Activated T-cell treated with anti-CD3 and anti-CD28 coated beads, Interleukin-2, amount 50 U/mL, for 72 hours (primary cell): ENCODE data around the gene USP34. TPM values are rescaled to one million over a fixed set of nuclear protein-coding genes. Genes with fewer than 3 reads are reported as not detected.
A peak's percentile ranks its signal among the peaks of the same experiment; 100 is the strongest.
"Not testable (repeated sequence)": the region's sequence is repeated elsewhere in the genome, so short reads cannot be mapped to it uniquely, and the experiment has no call there.

Experiments used
- ATAC-seq, 2 donors: fragments of 150-1000 bp; cut with Tn5 transposase; replicated peaks in 1 of 2; 2 replicates each; pipeline ENCODE4 v1.10.0; 2021; ENCODE audit warnings: moderate library complexity in 2 of 2, mild to moderate bottlenecking in 1 of 2
- DNase-seq, 2 donors: peaks; one replicate each; pipeline ENCODE4 v3.0.0; 2021 to 2022; ENCODE audit warnings: mixed read lengths in 1 of 2
- H3K27ac Mint-ChIP-seq: one replicate; pipeline ENCODE4 v1.8.0; 2022; ENCODE audit warnings: mild to moderate bottlenecking, moderate library complexity, mixed read lengths
- H3K27me3 Mint-ChIP-seq: one replicate; pipeline ENCODE4 v1.8.0; 2022; ENCODE audit warnings: low read depth, mixed read lengths
- H3K36me3 Mint-ChIP-seq, 2 donors: one replicate each; pipeline ENCODE4 v1.8.0; 2022; ENCODE audit warnings: mixed read lengths in 2 of 2, mild to moderate bottlenecking in 1 of 2; ENCODE audit not compliant: insufficient read depth in 2 of 2
- H3K4me1 Mint-ChIP-seq: one replicate; pipeline ENCODE4 v1.8.0; 2022; ENCODE audit warnings: low read depth, mixed read lengths
- H3K4me3 Mint-ChIP-seq, 2 donors: one replicate each; pipeline ENCODE4 v1.8.0; 2022; ENCODE audit warnings: mild to moderate bottlenecking in 2 of 2, mixed read lengths in 2 of 2, moderate library complexity in 2 of 2
- H3K9me3 Mint-ChIP-seq, 2 donors: one replicate each; pipeline ENCODE4 v1.8.0; 2022; ENCODE audit warnings: mixed read lengths in 2 of 2
- total RNA-seq, 2 donors: library from RNA; stranded (reverse); gene quantifications; one replicate each; pipeline ENCODE4 v1.2.3, GENCODE V29; 2022

USP34 gene
- total RNA-seq, 2 donors from 2014 or later: 100.0 to 104 TPM

DNA sequence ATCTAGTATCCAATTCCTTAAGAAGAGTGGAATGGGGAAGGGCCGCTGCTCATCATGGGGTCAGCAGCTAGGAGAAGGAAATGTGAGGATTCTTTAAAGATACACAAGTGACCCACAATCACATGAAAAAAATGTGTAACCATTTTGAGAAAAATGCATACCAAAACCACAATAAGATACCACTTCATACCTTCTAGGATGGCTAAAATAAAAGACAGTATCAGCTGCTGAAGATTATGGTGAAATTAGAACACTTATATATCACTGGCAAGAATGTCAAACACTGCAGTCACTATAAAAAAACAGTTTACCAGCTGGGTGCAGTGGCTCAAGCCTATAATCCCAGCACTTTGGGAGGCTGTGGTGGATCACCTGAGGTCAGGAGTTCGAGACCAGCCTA, 241.0 kb downstream of the USP34 start:
- Mint-ChIP-seq H3K27ac (peak overlapping the region; percentile 34), H3K36me3 (peaks cover 6 to 23% of the 10 kb centered on the region in 2 donors), H3K9me3 (no peaks in the 10 kb centered on the region), H3K4me3 (no peak overlapping the region), H3K27me3 (no peaks in the 10 kb centered on the region), H3K4me1 (no peaks in the 10 kb centered on the region)
- ATAC-seq (no peak), DNase-seq (no peak)

DNA sequence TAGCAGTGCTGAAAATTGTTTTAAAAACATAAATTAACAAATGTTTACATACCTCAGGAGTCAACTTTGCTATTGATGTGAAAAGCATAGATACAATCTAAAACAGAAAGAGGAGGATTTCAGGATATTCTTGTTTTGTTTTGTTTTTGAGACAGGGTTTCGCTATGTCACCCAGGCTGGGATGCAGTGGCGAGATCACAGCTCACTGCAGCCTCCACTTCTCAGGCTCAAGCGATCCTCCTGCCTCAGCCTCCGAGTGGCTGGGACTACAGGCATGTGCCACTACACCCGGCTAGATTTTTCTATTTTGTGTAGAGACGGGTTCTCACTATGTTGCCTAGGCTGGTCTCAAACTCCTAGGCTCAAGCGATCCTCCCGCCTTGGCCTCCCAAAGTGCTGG, 248.3 kb downstream of the USP34 start:
- H3K9me3 Mint-ChIP-seq: no peaks in the 10 kb centered on the region
- no peak overlapping the region for H3K27ac Mint-ChIP-seq
- H3K36me3 Mint-ChIP-seq: peaks cover 4 to 13% of the 10 kb centered on the region in 2 donors
- no peak for DNase-seq
- no peaks in the 10 kb centered on the region for H3K4me1 Mint-ChIP-seq
- no peak overlapping the region for H3K4me3 Mint-ChIP-seq
- ATAC-seq: no peak
- H3K27me3 Mint-ChIP-seq: no peaks in the 10 kb centered on the region

GRCh38 chr2:61221819-61222218, 249.1 kb downstream of the USP34 start:
- DNase-seq (no peak), ATAC-seq (no peak)
- no peaks in the 10 kb centered on the region for H3K4me1 Mint-ChIP-seq
- peaks cover 4 to 13% of the 10 kb centered on the region in 2 donors for H3K36me3 Mint-ChIP-seq
- no peak overlapping the region for H3K27ac Mint-ChIP-seq
- no peaks in the 10 kb centered on the region for H3K27me3 Mint-ChIP-seq
- H3K9me3 Mint-ChIP-seq: no peaks in the 10 kb centered on the region
- H3K4me3 Mint-ChIP-seq: no peak overlapping the region

GRCh38 chr2:61220768-61221167, 250.1 kb downstream of the USP34 start:
- DNase-seq (no peak), ATAC-seq (no peak)
- Mint-ChIP-seq H3K36me3 (peaks cover 4 to 10% of the 10 kb centered on the region in 2 donors), H3K9me3 (no peaks in the 10 kb centered on the region), H3K4me3 (no peak overlapping the region), H3K27me3 (no peaks in the 10 kb centered on the region), H3K27ac (no peak overlapping the region), H3K4me1 (no peaks in the 10 kb centered on the region)

DNA sequence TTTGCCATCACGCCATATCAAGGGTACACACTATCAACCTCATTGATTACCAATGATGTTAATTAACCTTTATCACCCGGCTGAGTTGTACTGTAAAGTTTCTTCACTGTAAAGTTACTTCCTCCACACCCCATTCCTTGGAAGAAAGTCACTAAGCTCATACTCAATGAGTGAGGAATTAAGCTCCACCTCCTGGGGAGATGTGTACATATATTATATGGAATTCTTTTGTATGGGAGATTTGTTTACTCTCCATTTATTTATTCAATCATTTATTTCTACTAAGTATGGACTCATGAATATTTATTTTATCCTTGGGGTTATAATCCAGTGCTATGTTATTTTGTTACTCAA, 252.1 kb downstream of the USP34 start:
- H3K36me3 Mint-ChIP-seq: peaks cover 4 to 8% of the 10 kb centered on the region in 2 donors
- H3K4me1 Mint-ChIP-seq: no peaks in the 10 kb centered on the region
- H3K9me3 Mint-ChIP-seq: no peaks in the 10 kb centered on the region
- H3K27ac Mint-ChIP-seq: no peak overlapping the region
- ATAC-seq: no peak
- H3K27me3 Mint-ChIP-seq: no peaks in the 10 kb centered on the region
- no peak overlapping the region for H3K4me3 Mint-ChIP-seq
- no peak for DNase-seq

DNA sequence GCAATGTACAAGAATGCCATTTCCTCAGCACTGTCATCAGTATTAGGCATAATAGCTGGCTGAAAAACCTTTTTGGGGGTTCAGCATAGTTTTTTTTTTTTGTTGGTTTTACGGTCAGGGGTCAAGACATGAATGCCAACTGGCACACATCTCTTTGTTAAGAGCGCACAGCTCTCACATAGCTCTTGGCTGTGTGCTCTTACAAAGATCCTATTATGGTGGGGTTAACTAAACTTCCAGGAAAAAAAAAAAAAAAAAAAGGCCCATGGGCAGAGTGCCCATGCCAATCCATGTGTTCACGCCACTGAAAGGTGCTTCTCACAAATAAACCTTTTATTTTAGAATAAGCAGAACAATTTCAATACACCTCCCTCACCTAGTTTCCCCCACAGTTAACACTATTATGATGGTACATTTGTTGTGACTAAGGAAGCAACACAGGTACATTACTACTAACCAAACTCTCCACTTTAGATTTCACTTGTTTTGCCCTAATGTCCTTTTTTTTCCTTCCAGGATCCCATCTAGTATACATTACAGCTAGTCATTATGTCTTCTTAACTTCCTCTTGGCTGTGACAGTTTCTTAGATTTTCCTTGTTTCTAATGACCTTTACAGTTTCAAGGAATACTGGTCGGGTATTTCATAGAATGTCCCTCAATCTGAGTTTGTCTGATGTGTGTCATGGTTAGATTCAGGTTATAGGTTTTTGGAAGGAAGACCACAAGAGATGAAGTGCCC, 252.6 kb downstream of the USP34 start:
- H3K36me3 Mint-ChIP-seq: peaks cover 3 to 4% of the 10 kb centered on the region in 2 donors
- no peaks in the 10 kb centered on the region for H3K9me3 Mint-ChIP-seq
- no peaks in the 10 kb centered on the region for H3K27me3 Mint-ChIP-seq
- H3K4me3 Mint-ChIP-seq: no peak overlapping the region
- ATAC-seq: no peak
- no peak overlapping the region for H3K27ac Mint-ChIP-seq
- DNase-seq: no peak
- H3K4me1 Mint-ChIP-seq: no peaks in the 10 kb centered on the region

- Mint-ChIP-seq H3K36me3 (peaks cover 2 to 8% of the 10 kb centered on the region in 2 donors), H3K9me3 (no peaks in the 10 kb centered on the region), H3K4me3 (no peak overlapping the region), H3K4me1 (no peaks in the 10 kb centered on the region), H3K27me3 (no peaks in the 10 kb centered on the region), H3K27ac (no peak overlapping the region)
- DNase-seq (no peak), ATAC-seq (no peak)
Observed at GRCh38 chr2:61214171-61214570, 256.7 kb downstream of the USP34 start.

DNA sequence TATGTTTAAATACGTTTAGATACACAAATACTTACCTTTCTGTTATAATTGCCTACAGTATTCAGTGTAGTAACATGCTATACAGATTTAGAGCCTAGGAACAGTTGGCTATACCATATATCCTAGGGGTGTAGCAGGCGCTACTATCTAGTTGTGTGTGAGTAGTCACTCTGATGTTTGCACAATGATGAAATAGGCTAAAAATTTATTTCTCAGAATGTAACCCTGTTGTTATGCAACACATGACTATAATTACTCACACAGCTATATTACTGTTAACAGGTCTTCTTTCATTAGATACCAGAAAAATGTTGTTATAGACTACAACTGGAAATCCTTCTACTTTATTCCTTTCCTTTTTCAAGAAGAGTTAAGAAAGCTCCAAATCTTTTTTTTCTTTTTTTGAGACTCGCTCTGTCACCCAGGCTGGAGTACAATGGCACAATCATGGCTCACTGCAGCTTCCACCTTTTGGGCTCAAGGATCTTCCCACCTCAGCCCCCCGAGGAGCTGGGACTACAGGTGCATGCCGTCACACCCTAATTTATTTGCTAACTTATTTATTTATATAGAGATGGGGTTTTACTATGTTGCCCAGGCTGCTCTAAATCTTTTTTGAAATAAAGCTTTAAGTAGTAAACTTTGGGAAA, 260.4 kb downstream of the USP34 start:
- ATAC-seq (peak in 1 of 2 donors; percentile 32), DNase-seq (no peak)
- no peaks in the 10 kb centered on the region for H3K4me1 Mint-ChIP-seq
- H3K27ac Mint-ChIP-seq: no peak overlapping the region
- peaks cover 0 to 18% of the 10 kb centered on the region in 2 donors for H3K36me3 Mint-ChIP-seq
- no peaks in the 10 kb centered on the region for H3K9me3 Mint-ChIP-seq
- H3K27me3 Mint-ChIP-seq: no peaks in the 10 kb centered on the region
- H3K4me3 Mint-ChIP-seq: no peak overlapping the region

DNA sequence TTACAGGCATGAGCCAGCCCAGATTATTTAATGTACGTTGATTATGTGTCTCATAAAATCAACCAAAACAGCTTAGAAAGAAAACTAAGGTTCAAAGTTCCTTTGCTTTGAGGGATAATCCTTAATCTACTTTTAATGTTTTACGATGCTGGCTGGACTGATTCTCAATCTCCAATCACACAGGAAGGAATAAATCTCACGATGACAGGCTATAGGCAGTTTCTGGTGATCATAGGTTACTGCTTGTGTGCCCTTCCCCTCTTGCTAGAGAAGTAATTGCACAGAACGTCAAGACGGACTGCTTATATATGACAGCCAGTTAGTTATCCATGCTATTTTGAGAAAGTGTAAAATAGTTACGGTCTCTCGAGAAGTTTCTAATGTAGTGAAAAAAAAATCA, 265.8 kb downstream of the USP34 start:
- ATAC-seq (no peak), DNase-seq (no peak)
- Mint-ChIP-seq H3K27me3 (no peaks in the 10 kb centered on the region), H3K4me3 (no peak overlapping the region), H3K27ac (no peak overlapping the region), H3K36me3 (peaks cover 7 to 32% of the 10 kb centered on the region in 2 donors), H3K9me3 (no peaks in the 10 kb centered on the region), H3K4me1 (no peaks in the 10 kb centered on the region)

GRCh38 chr2:61196671-61197070, 274.2 kb downstream of the USP34 start:
- Mint-ChIP-seq H3K4me1 (no peaks in the 10 kb centered on the region), H3K36me3 (peaks cover 3 to 12% of the 10 kb centered on the region in 2 donors), H3K4me3 (no peak overlapping the region), H3K27me3 (no peaks in the 10 kb centered on the region), H3K9me3 (no peaks in the 10 kb centered on the region), H3K27ac (no peak overlapping the region)
- no peak for DNase-seq
- no peak for ATAC-seq

GRCh38 chr2:61194646-61195045, 276.2 kb downstream of the USP34 start:
- not testable (repeated sequence) for ATAC-seq, H3K4me3 Mint-ChIP-seq, H3K27ac Mint-ChIP-seq, H3K27me3 Mint-ChIP-seq, H3K4me1 Mint-ChIP-seq, H3K9me3 Mint-ChIP-seq, DNase-seq
- peaks cover 3 to 13% of the 10 kb centered on the region in 2 donors for H3K36me3 Mint-ChIP-seq

DNA sequence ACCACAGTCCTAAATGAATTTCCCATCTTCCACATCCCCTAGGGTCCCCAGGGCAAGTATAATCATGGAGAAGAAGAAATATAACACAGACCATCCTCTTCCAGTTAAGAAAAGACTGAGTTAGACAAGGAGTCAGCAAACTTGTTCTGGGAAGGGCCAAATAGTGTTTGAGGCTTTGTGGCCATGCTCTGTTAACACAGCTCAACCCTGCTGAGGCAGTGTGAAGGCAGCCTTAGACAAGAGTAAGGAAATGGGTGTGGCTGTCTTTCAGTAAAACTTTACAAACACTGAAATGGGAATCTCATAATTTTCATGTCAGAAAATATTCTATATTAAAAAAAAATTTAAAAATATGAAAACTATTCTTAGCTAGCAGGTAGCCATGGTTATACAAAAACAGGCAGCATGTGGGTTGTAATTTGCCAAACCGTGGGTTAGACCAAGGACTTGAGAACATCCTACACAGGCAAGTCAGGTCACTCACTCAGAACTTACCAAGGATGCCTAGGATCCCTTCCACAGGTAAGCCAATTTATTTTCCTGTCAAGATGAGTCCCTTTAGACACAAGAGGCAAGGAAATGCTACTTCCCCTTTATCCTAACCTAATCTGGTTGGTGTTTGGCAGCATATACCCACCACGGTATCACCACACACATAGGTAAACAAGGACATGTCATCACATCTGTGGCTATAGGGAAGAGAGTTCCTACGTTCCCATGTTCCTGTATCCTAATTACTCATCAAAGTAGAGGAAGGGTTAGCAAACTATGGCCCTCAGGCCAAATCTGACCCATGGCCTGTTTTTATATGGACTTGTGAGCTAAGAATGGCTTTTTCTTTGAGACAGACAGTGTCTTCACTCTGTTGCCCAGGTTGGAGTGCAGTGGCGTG, 277.0 kb downstream of the USP34 start:
- Mint-ChIP-seq H3K36me3 (peaks cover 3 to 14% of the 10 kb centered on the region in 2 donors), H3K9me3 (no peaks in the 10 kb centered on the region), H3K27ac (peak overlapping the region; percentile 25), H3K27me3 (no peaks in the 10 kb centered on the region), H3K4me1 (peaks cover 8% of the 10 kb centered on the region), H3K4me3 (no peak overlapping the region)
- no peak for ATAC-seq
- no peak for DNase-seq

- H3K9me3 Mint-ChIP-seq: peaks cover 0 to 3% of the 10 kb centered on the region in 2 donors
Observed at GRCh38 chr2:61187085-61187484, 283.8 kb downstream of the USP34 start.

More at GRCh38 chr2:61187085-61187484, 283.8 kb downstream of the USP34 start:
- H3K27ac Mint-ChIP-seq: peak overlapping the region; percentile 36
- H3K4me1 Mint-ChIP-seq: peaks cover 29% of the 10 kb centered on the region
- no peak for DNase-seq
- no peak overlapping the region for H3K4me3 Mint-ChIP-seq
- peaks cover 19 to 40% of the 10 kb centered on the region in 2 donors for H3K36me3 Mint-ChIP-seq
- H3K27me3 Mint-ChIP-seq: no peaks in the 10 kb centered on the region
- ATAC-seq: no peak
